CD14-positive monocyte (primary cell): ENCODE measurements around the gene BRI3. TPM values are rescaled to one million over a fixed set of nuclear protein-coding genes. Genes with fewer than 3 reads are reported as not detected.

Experiments used
- DNase-seq, 3 donors: peaks; one replicate each; pipeline ENCODE4 v3.0.0-alpha.2; 2011 to 2022
- H2AFZ ChIP-seq: 2 replicates; pipeline ENCODE4 v1.6.0; 2012; ENCODE audit warnings: mild to moderate bottlenecking, low read depth, low read length, inconsistent platforms; ENCODE audit not compliant: insufficient read depth, poor library complexity, severe bottlenecking
- H3K27ac ChIP-seq, 2 donors: 1 replicate in 1 of 2; 2 replicates in 1 of 2; pipeline ENCODE4 v1.5.1; 2012 to 2013; ENCODE audit warnings: low read length in 2 of 2, control low read depth in 1 of 2, inconsistent platforms in 1 of 2, low read depth in 1 of 2, mild to moderate bottlenecking in 1 of 2
- H3K27me3 ChIP-seq, 2 donors: one replicate each; pipeline versions ENCODE4 v1.6.0 to v1.6.1; 2011 to 2013; ENCODE audit warnings: low read length in 2 of 2; ENCODE audit not compliant: control insufficient read depth in 2 of 2, insufficient read depth in 2 of 2
- H3K36me3 ChIP-seq, 2 donors: replicated peaks in 1 of 2; 1 replicate in 1 of 2; 2 replicates in 1 of 2; pipeline versions ENCODE4 v1.5.1 to v1.6.1; 2012 to 2013; ENCODE audit warnings: low read length in 2 of 2, control low read depth in 1 of 2, inconsistent platforms in 1 of 2, mild to moderate bottlenecking in 1 of 2; ENCODE audit not compliant: insufficient read depth in 2 of 2, control insufficient read depth in 1 of 2
- H3K4me1 ChIP-seq, 2 donors: 1 replicate in 1 of 2; 2 replicates in 1 of 2; pipeline versions ENCODE4 v1.5.1 to v1.6.1; 2012 to 2013; ENCODE audit warnings: low read length in 2 of 2, control low read depth in 1 of 2, inconsistent platforms in 1 of 2, mild to moderate bottlenecking in 1 of 2, moderate library complexity in 1 of 2; ENCODE audit not compliant: insufficient read depth in 2 of 2, control insufficient read depth in 1 of 2
- H3K4me2 ChIP-seq: replicated peaks from 2 replicates; pipeline ENCODE3; 2012; ENCODE audit warnings: low read length, moderate library complexity, mild to moderate bottlenecking; ENCODE audit not compliant: poor library complexity, severe bottlenecking; ENCODE audit errors: extremely low read depth
- H3K4me3 ChIP-seq, 3 experiments: fragments of 200-600 bp in 1 of 3; sonication (generic) in 1 of 3; replicated peaks in 1 of 3; 1 replicate in 2 of 3; 2 replicates in 1 of 3; pipeline ENCODE4 v1.5.1; 2011 to 2013; ENCODE audit warnings: low read length in 3 of 3, mild to moderate bottlenecking in 3 of 3, control low read depth in 2 of 3, low read depth in 2 of 3, inconsistent platforms in 1 of 3, moderate library complexity in 1 of 3
- H3K79me2 ChIP-seq: 2 replicates; pipeline ENCODE4 v1.6.0; 2012; ENCODE audit warnings: mild to moderate bottlenecking, control low read depth, inconsistent platforms, low read length, moderate library complexity; ENCODE audit not compliant: insufficient read depth
- H3K9ac ChIP-seq: 2 replicates; pipeline ENCODE4 v1.6.0; 2017; ENCODE audit warnings: low read length, mild to moderate bottlenecking; ENCODE audit not compliant: insufficient read depth, poor library complexity, severe bottlenecking
- H3K9me3 ChIP-seq, 2 donors: replicated peaks in 1 of 2; 1 replicate in 1 of 2; 2 replicates in 1 of 2; pipeline versions ENCODE4 v1.5.1 to v1.6.1; 2012 to 2013; ENCODE audit warnings: low read length in 2 of 2, control low read depth in 1 of 2; ENCODE audit not compliant: control insufficient read depth in 1 of 2, insufficient read depth in 1 of 2
- H4K20me1 ChIP-seq: 2 replicates; pipeline ENCODE4 v1.6.0; 2012; ENCODE audit warnings: mild to moderate bottlenecking, low read length, control low read depth, moderate library complexity; ENCODE audit not compliant: insufficient read depth
- H3K27ac Mint-ChIP-seq, 7 donors: one replicate each; pipeline ENCODE4 v1.8.0; 2020; ENCODE audit warnings: mild to moderate bottlenecking in 7 of 7, mixed read lengths in 7 of 7, moderate library complexity in 6 of 7, inconsistent platforms in 2 of 7
- H3K27me3 Mint-ChIP-seq, 3 donors: one replicate each; pipeline ENCODE4 v1.8.0; 2021 to 2022; ENCODE audit warnings: low read depth in 3 of 3, mild to moderate bottlenecking in 3 of 3, mixed read lengths in 3 of 3, moderate library complexity in 3 of 3, inconsistent platforms in 1 of 3
- H3K36me3 Mint-ChIP-seq, 2 donors: one replicate each; pipeline ENCODE4 v1.8.0; 2020; ENCODE audit warnings: mixed read lengths in 2 of 2, inconsistent platforms in 1 of 2, mild to moderate bottlenecking in 1 of 2
- H3K4me1 Mint-ChIP-seq: one replicate; pipeline ENCODE4 v1.8.0; 2020; ENCODE audit warnings: mild to moderate bottlenecking, mixed read lengths
- H3K4me3 Mint-ChIP-seq, 2 donors: one replicate each; pipeline ENCODE4 v1.8.0; 2020; ENCODE audit warnings: mild to moderate bottlenecking in 2 of 2, mixed read lengths in 2 of 2, moderate library complexity in 1 of 2
- H3K9me3 Mint-ChIP-seq, 7 donors: one replicate each; pipeline ENCODE4 v1.8.0; 2020 to 2022; ENCODE audit warnings: mixed read lengths in 7 of 7, mild to moderate bottlenecking in 6 of 7, moderate library complexity in 6 of 7, inconsistent platforms in 2 of 7
- CTCF ChIP-seq: fragments of 200-600 bp; IDR thresholded peaks from one replicate; pipeline ENCODE4 v1.8.0; 2022; ENCODE audit warnings: antibody characterized with exemption, mild to moderate bottlenecking
- WGBS: methylation state at CpG from one replicate; pipeline ENCODE4 v1.1.5; 2013; ENCODE audit warnings: missing lambda C conversion rate; ENCODE audit not compliant: insufficient coverage; 5-methylcytosine and 5-hydroxymethylcytosine counted together
- intact Hi-C, 2 donors: fragments of 100-400 bp; cut with micrococcal nuclease; formaldehyde crosslinking; loops; one replicate each; pipeline versions ENCODE4 v1.15.0 to v1.15.1; 2023
- polyA plus RNA-seq, 3 donors: library from polyadenylated mRNA; depleted of rRNA in 1 of 3; unstranded in 2 of 3; stranded (reverse) in 1 of 3; fragments of 300-500 nt in 2 of 3; fragments of >200 nt in 1 of 3; fragmentation: Illumina TruSeq in 2 of 3; gene quantifications; 1 replicate in 2 of 3; 2 replicates in 1 of 3; pipeline ENCODE4 v1.2.3, GENCODE V29; 2012 to 2021

Gene BRI3
- polyA plus RNA-seq, 3 donors: 120 to 273 (median 149) TPM

DNA sequence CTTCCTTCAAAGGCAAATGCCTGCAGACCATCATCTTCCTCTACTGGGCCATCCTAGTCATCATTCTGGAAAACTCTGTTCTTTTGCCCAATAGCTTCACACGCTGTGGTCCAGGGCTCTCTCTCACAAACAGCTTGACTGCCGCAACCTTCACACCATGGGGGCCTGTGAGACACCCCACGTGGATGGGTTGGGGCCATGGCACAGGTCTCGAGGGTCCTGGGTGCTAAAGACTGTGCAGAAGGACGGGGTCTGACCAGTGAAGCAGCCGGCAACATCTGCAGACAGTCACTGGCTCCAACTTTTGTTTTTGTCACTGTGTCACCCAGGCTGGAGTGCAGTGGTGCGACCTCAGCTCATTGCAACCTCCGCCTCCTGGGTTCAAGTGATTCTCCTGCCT, 28.1 kb downstream of the BRI3 start:
- no peaks in the 10 kb centered on the region for H3K9me3 ChIP-seq
- Mint-ChIP-seq H3K9me3 (no peaks in the 10 kb centered on the region), H3K27ac (no peak overlapping the region), H3K4me1 (peaks cover 2% of the 10 kb centered on the region), H3K27me3 (peaks cover 0 to 2% (median 0%) of the 10 kb centered on the region in 3 donors), H3K4me3 (no peak overlapping the region), H3K36me3 (peaks cover 0 to 17% of the 10 kb centered on the region in 2 donors)
- H3K36me3 ChIP-seq: peaks cover 16 to 17% of the 10 kb centered on the region in 2 donors
- 94% methylated on average over 8 of the region's 8 CpGs for WGBS
- no peak for DNase-seq
- no peaks in the 10 kb centered on the region for H3K4me1 ChIP-seq
- intact Hi-C loops: no loop called here
- H3K4me3 ChIP-seq: no peak overlapping the region
- H3K27ac ChIP-seq: no peak overlapping the region
- no peaks in the 10 kb centered on the region for H3K27me3 ChIP-seq
- TF ChIP-seq CTCF: no peak
- no peak overlapping the region for H3K9ac ChIP-seq
- no peaks in the 10 kb centered on the region for H3K79me2 ChIP-seq
- no peak overlapping the region for H2AFZ ChIP-seq
- H3K4me2 ChIP-seq: no peak overlapping the region
- no peaks in the 10 kb centered on the region for H4K20me1 ChIP-seq

DNA sequence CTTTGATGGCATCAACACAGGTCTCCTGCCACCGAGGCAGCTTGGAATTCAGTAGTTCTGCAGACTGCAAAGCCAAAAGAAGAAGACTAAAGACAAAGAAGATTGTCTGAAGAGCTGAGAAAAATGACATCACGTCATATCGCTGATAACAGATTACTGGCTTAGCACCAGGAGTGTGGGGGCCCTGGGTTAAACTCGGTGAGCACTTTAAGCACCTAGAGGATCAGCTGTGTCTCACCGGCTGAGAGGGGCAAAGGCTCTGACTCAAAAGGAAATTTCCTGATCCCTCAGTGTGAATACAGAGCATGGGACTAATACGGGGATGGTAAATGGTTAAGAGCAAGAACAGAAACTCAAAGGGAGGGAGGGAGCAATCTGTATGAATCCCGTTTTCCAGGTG, 30.7 kb downstream of the BRI3 start:
- Mint-ChIP-seq H3K9me3 (peaks cover 0 to 6% (median 2%) of the 10 kb centered on the region in 7 donors), H3K36me3 (peaks cover 0 to 13% of the 10 kb centered on the region in 2 donors), H3K27ac (peak overlapping the region in 1 of 7 donors; percentile 54), H3K4me1 (peaks cover 2% of the 10 kb centered on the region), H3K27me3 (no peaks in the 10 kb centered on the region), H3K4me3 (peak overlapping the region in 1 of 2 donors; percentile 25)
- no peak for DNase-seq
- no peak overlapping the region for H3K9ac ChIP-seq
- H3K36me3 ChIP-seq: peaks cover 14 to 16% of the 10 kb centered on the region in 2 donors
- no peaks in the 10 kb centered on the region for H3K27me3 ChIP-seq
- WGBS: 100% methylated on average over 4 of the region's 7 CpGs
- no peaks in the 10 kb centered on the region for H4K20me1 ChIP-seq
- no peak overlapping the region for H3K27ac ChIP-seq
- H2AFZ ChIP-seq: no peak overlapping the region
- no peak for TF ChIP-seq CTCF
- no peaks in the 10 kb centered on the region for H3K4me1 ChIP-seq
- no peak overlapping the region for H3K4me3 ChIP-seq
- H3K4me2 ChIP-seq: no peak overlapping the region
- no peaks in the 10 kb centered on the region for H3K79me2 ChIP-seq
- no peaks in the 10 kb centered on the region for H3K9me3 ChIP-seq
- intact Hi-C loops: no loop called here
